IPS-NIHi11 (cell line): ENCODE measurements around the gene CSF3.
A peak's percentile ranks its signal among the peaks of the same experiment; 100 is the strongest.
"Not testable (repeated sequence)": the region's sequence is repeated elsewhere in the genome, so short reads cannot be mapped to it uniquely, and the experiment has no call there.

Experiments
- DNase-seq: peaks from one replicate; pipeline ENCODE4 v3.0.0; 2012; ENCODE audit warnings: mixed read lengths, low spot score

CSF3 gene

GRCh38 chr17:39997543-39997942, 17.7 kb upstream of the CSF3 start:
- DNase-seq, result no peak

- no peak for DNase-seq
Observed at GRCh38 chr17:39999067-39999466, 16.2 kb upstream of the CSF3 start.

DNA sequence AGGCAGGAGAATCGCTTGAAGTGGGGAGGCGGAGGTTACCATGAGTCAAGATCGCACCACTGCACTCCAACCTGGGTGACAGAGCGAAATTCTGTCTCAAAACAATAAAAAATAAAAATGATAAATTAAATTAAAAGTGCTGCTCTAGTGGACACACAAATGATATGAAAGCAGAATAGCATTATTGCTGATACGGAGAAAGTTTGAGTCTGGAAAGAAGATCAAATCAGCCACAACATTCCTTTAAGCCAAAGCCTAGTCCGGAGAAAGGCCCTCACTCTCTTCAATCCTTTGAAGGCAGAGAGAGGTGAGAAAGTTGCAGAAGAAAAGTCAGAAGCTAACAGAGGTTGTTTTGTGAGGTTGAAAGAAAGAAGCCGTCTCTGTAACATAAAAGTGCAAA, 15.1 kb upstream of the CSF3 start:
- no peak for DNase-seq

- not testable (repeated sequence) for DNase-seq
Observed at GRCh38 chr17:40001335-40001734, 13.9 kb upstream of the CSF3 start.

DNA sequence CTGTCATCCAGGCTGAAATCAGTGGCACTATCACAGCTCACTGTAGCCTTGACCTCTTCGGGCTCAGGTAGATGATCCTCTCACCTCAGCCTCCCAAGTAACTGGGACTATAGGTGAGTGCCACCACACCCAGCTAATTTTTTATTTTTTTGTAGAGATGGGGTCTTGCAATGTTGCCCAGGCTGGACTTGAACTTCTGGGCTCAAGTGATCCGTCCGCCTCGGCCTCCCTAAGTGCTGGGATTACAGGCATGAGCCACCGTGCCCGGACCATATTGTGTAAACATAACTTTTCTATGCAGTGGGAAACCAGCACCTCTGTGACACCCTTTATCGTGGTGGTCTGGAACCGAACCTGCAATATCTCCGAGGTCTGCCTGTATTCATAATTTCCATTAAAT, 11.2 kb upstream of the CSF3 start:
- no peak for DNase-seq

GRCh38 chr17:40004712-40005111, 10.5 kb upstream of the CSF3 start:
- no peak for DNase-seq

DNA sequence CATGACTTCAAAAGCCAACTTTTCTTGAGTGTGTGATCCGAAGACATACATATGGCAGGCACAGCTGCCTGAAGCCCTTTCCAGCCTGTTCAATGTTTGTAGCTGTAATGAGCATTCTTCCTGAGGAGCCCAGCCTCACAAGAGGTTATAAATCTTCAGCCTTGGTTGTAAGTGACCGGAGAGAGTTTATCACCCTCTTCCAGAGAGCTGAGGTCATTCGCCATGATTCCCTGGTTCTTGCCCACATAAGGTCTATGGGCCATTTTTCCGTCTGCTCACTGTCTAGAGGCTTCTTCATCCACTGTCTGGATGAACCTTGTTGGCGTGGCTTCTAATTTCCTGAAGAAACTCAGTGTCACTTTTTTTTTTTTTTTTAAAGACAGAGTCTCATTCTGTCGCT, 9.7 kb upstream of the CSF3 start:
- DNase-seq, result no peak

GRCh38 chr17:40010946-40011500, 4.2 kb upstream of the CSF3 start:
- not testable (repeated sequence) for DNase-seq

- not testable (repeated sequence) for DNase-seq
Observed at GRCh38 chr17:40012017-40012647, 3.1 kb upstream of the CSF3 start.

DNA sequence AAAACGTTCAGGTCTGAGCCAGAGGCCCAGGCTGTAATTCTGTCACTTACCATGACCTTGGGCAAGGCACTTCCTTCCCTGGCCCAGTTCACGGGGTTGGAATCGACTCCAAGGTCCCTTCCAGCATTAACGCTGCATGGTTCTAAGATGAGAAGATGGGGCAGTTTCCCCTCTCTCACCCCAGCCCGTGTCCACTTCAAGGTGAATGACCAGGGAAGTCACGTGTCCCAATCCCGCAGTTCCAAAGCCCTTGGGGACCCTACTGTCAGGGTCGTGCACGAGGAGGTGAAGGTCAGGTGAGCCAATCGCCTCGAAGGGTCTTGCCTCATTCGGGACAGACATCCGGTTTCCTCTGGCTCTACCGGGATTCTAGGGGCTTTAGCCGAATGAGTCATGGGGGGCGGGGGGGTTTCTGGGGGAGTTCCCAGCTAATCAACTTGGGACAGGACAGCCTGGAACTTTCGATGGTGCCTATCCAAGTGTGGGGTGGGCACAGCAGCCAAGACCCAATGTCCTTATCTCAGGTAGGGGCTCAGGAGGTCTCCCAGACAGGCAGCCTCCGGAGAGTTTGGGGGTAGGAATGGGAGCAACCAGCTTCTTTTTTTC, 762 bp upstream of the CSF3 start:
- DNase-seq, result no peak

GRCh38 chr17:40015998-40016985, 1.1 kb downstream of the CSF3 start:
- no peak for DNase-seq

DNA sequence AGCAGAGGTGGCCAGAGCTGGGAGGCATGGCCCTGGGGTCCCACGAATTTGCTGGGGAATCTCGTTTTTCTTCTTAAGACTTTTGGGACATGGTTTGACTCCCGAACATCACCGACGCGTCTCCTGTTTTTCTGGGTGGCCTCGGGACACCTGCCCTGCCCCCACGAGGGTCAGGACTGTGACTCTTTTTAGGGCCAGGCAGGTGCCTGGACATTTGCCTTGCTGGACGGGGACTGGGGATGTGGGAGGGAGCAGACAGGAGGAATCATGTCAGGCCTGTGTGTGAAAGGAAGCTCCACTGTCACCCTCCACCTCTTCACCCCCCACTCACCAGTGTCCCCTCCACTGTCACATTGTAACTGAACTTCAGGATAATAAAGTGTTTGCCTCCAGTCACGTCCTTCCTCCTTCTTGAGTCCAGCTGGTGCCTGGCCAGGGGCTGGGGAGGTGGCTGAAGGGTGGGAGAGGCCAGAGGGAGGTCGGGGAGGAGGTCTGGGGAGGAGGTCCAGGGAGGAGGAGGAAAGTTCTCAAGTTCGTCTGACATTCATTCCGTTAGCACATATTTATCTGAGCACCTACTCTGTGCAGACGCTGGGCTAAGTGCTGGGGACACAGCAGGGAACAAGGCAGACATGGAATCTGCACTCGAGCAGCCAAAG, 2.3 kb downstream of the CSF3 start:
- DNase-seq, result no peak

DNA sequence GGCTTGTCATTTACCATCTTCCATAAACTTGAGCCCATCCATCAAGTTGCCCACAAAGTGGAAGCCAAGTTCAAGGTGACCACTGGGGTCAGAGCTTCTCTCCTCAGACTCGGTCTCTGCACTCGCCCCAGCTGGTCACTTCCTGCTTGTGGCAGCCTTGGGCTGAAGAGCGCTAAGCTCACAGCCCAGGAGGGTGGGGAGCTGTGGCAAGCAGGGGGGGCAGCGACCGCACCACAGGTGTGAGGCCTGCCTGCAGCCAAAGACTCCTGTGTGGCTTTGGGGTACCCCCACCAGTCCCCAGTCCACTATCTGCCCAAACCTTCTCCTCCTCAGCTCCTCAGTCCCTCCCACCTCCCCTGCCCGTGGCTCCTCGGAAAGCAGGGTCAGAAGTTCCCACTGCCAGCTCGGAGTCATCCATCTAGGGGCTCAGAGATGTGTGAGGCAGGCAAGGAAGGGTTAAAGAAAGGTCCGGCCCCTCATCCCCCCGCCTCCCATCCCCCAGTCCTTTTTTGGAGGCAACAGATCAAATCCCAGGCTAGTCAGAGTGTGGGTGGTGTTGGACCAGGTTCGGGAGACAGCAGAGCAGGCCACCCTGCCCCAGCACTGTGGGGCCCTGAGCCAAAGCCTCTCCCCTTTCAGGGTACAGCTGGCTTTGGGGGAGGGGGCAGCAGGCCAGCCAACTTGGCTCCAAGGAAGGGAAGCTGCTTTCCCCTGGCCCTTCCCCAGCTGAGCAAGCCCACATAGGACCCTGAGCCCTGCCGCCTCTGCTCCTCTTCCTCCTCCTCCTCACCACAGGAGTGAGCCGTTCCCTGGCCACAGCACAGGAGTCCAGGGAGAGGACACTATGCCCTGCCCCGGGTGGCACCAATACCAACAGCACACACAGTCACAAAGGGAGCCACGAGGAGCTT, 3.2 kb downstream of the CSF3 start:
- peak; percentile 80 for DNase-seq

GRCh38 chr17:40019140-40019991, 4.1 kb downstream of the CSF3 start:
- no peak for DNase-seq

- no peak for DNase-seq
Observed at GRCh38 chr17:40020146-40020545, 4.9 kb downstream of the CSF3 start.

DNA sequence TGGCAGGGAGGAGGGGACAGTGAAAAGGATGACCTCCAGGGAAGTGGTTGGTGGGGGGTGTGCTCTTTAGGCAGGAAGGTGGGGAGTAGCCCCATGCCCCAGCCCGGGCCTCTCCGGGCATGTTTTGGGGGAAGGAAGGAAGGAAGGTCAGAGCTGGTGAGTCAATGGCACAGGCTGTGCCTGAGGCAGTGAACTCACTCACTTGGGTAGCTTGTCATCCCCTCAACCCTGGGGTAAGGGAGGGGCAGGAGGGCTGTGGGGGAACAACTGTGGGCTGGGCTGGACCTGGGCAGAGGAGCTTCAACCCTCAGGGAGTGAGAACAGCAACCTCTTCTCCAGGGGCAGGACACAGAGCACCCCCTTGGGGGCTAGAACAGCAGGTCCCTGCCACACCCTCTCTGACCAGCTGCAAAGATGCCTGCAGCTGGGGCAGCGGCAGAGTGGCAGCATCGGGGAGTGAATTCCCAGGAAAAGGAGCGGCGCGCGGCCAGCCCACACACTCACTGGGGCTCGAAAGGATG, 6.3 kb downstream of the CSF3 start:
- no peak for DNase-seq

DNA sequence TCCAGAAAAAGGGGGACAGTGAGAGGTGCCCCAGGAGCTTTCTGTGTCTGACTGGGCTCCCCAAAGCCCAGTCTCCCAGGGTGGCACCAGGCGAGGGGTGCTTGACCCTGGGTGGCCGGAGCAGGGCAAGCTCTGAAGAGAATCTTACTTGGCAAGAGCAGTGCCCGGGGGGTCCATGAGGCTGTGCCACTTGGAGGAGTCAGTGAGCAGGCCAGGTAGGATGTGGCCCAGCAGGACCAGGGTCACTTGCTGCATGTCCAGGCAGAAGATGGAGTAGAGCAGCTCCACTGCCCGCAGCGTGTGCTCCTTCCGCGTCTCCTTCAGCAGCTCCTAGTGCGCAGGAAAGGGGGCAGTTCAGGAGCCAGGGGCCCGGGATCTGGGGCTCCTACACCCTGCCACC, 7.3 kb downstream of the CSF3 start:
- DNase-seq, result no peak

DNA sequence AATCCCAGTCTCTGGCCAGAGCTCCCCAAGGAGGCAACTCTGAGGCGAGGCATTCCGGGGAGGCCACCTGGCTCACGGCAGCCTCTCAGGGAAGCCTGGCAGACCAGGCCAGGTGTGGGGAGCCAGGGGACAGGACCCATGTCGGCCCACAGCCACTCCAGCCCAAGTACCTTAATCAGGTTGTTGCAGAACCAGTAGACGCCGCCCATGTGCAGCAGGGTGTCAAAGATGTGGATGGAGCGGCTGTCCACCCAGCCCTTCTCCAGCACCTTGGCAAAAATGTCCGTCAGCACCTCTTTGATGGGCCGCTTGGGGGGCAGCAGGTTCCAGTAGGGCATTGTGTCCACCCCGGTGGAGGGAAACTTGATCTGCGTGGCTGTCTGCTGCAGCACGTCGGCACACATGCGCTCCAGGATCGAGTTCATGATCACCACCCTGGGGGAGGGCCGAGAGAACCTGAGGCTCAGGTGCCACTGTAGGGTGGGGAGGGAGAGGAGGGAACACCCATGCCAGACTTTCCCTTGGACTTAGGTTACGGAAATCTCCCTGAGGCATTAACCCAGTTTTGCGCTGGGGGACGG, 7.8 kb downstream of the CSF3 start:
- no peak for DNase-seq

GRCh38 chr17:40023590-40024292, 8.5 kb downstream of the CSF3 start:
- no peak for DNase-seq
